Measurements from ENCODE around the gene ZCCHC3.

The ZCCHC3 gene

GRCh38 chr20:300345-300990, 3.1 kb downstream of the ZCCHC3 start:
- Histone ChIP-seq H3K36me3 (ENCODE audit: insufficient read depth, low read length) (peaks cover 6% of the 10 kb centered on the region; the same call in 1 of the 2 replicates), H2AFZ (ENCODE audit: low read length, unreplicated experiment) (no peak overlapping the region), H3K79me2 (ENCODE audit: control insufficient read depth, insufficient read depth, low read length, unreplicated experiment) (peaks cover 43% of the 10 kb centered on the region), H3K27ac (ENCODE audit: low read depth, low read length) (no peak overlapping the region), H3K27me3 (ENCODE audit: insufficient read depth, low read length) (no peaks in the 10 kb centered on the region), H3K4me3 (ENCODE audit: low read depth, low read length) (peak overlapping the region; percentile 99), H3K4me1 (ENCODE audit: control insufficient read depth, insufficient read depth, low read length, unreplicated experiment) (peaks cover 24% of the 10 kb centered on the region)

GRCh38 chr20:301886-302848, 4.8 kb downstream of the ZCCHC3 start:
- Histone ChIP-seq H3K36me3 (ENCODE audit: insufficient read depth, low read length) (peaks cover 6% of the 10 kb centered on the region; the same call in 1 of the 2 replicates), H3K4me3 (ENCODE audit: low read depth, low read length) (no peak overlapping the region), H3K27ac (ENCODE audit: low read depth, low read length) (no peak overlapping the region), H2AFZ (ENCODE audit: low read length, unreplicated experiment) (no peak overlapping the region), H3K79me2 (ENCODE audit: control insufficient read depth, insufficient read depth, low read length, unreplicated experiment) (peaks cover 36% of the 10 kb centered on the region), H3K4me1 (ENCODE audit: control insufficient read depth, insufficient read depth, low read length, unreplicated experiment) (peaks cover 20% of the 10 kb centered on the region), H3K27me3 (ENCODE audit: insufficient read depth, low read length) (no peaks in the 10 kb centered on the region)

GRCh38 chr20:305745-306144, 8.4 kb downstream of the ZCCHC3 start:
- 0 out of 2 replicates have a peak, but pooled peaks cover 2% of the 10 kb centered on the region for H3K36me3 ChIP-seq (ENCODE audit: insufficient read depth, low read length)
- H3K79me2 ChIP-seq (ENCODE audit: control insufficient read depth, insufficient read depth, low read length, unreplicated experiment) = peaks cover 4% of the 10 kb centered on the region
- no peak overlapping the region for H3K4me3 ChIP-seq (ENCODE audit: low read depth, low read length)
- peaks cover 16% of the 10 kb centered on the region for H3K4me1 ChIP-seq (ENCODE audit: control insufficient read depth, insufficient read depth, low read length, unreplicated experiment)
- H2AFZ ChIP-seq (ENCODE audit: low read length, unreplicated experiment) = no peak overlapping the region
- H3K27me3 ChIP-seq (ENCODE audit: insufficient read depth, low read length) = no peaks in the 10 kb centered on the region
- H3K27ac ChIP-seq (ENCODE audit: low read depth, low read length) = no peak overlapping the region

- H3K4me1 ChIP-seq (ENCODE audit: control insufficient read depth, insufficient read depth, low read length, unreplicated experiment) = peaks cover 14% of the 10 kb centered on the region
These were observed 11.2 kb downstream of the ZCCHC3 start for GRCh38 chr20:308427-309038.

GRCh38 chr20:309306-309840, 12.0 kb downstream of the ZCCHC3 start:
- Histone ChIP-seq H3K4me3 (ENCODE audit: low read depth, low read length) (peak overlapping the region; percentile 73), H3K4me1 (ENCODE audit: control insufficient read depth, insufficient read depth, low read length, unreplicated experiment) (peaks cover 23% of the 10 kb centered on the region), H2AFZ (ENCODE audit: low read length, unreplicated experiment) (peak overlapping the region; percentile 78), H3K36me3 (ENCODE audit: insufficient read depth, low read length) (no peaks in the 10 kb centered on the region), H3K27ac (ENCODE audit: low read depth, low read length) (peak overlapping the region; percentile 95), H3K27me3 (ENCODE audit: insufficient read depth, low read length) (no peaks in the 10 kb centered on the region), H3K79me2 (ENCODE audit: control insufficient read depth, insufficient read depth, low read length, unreplicated experiment) (no peaks in the 10 kb centered on the region)

More at GRCh38 chr20:308427-309038, 11.2 kb downstream of the ZCCHC3 start:
- Histone ChIP-seq H3K27me3 (ENCODE audit: insufficient read depth, low read length) (no peaks in the 10 kb centered on the region), H3K4me3 (ENCODE audit: low read depth, low read length) (no peak overlapping the region), H3K79me2 (ENCODE audit: control insufficient read depth, insufficient read depth, low read length, unreplicated experiment) (no peaks in the 10 kb centered on the region), H3K36me3 (ENCODE audit: insufficient read depth, low read length) (no peaks in the 10 kb centered on the region), H3K27ac (ENCODE audit: low read depth, low read length) (peak overlapping the region; percentile 95; the same call in 1 of the 2 replicates), H2AFZ (ENCODE audit: low read length, unreplicated experiment) (no peak overlapping the region)

- no peaks in the 10 kb centered on the region for H3K27me3 ChIP-seq (ENCODE audit: insufficient read depth, low read length)
- no peaks in the 10 kb centered on the region for H3K36me3 ChIP-seq (ENCODE audit: insufficient read depth, low read length)
- peak overlapping the region; percentile 95 for H3K27ac ChIP-seq (ENCODE audit: low read depth, low read length)
- H3K4me3 ChIP-seq (ENCODE audit: low read depth, low read length) = peak overlapping the region; percentile 73
- no peaks in the 10 kb centered on the region for H3K79me2 ChIP-seq (ENCODE audit: control insufficient read depth, insufficient read depth, low read length, unreplicated experiment)
- H2AFZ ChIP-seq (ENCODE audit: low read length, unreplicated experiment) = peak overlapping the region; percentile 78
- H3K4me1 ChIP-seq (ENCODE audit: control insufficient read depth, insufficient read depth, low read length, unreplicated experiment) = peaks cover 23% of the 10 kb centered on the region
These were observed 12.7 kb downstream of the ZCCHC3 start for GRCh38 chr20:309841-310644.

- Histone ChIP-seq H3K4me3 (ENCODE audit: low read depth, low read length) (no peak overlapping the region; the same call in 1 of the 2 replicates), H3K36me3 (ENCODE audit: insufficient read depth, low read length) (no peaks in the 10 kb centered on the region), H3K4me1 (ENCODE audit: control insufficient read depth, insufficient read depth, low read length, unreplicated experiment) (peaks cover 23% of the 10 kb centered on the region), H3K79me2 (ENCODE audit: control insufficient read depth, insufficient read depth, low read length, unreplicated experiment) (no peaks in the 10 kb centered on the region), H2AFZ (ENCODE audit: low read length, unreplicated experiment) (no peak overlapping the region), H3K27ac (ENCODE audit: low read depth, low read length) (peak overlapping the region; percentile 95), H3K27me3 (ENCODE audit: insufficient read depth, low read length) (no peaks in the 10 kb centered on the region)
These were observed 13.3 kb downstream of the ZCCHC3 start for GRCh38 chr20:310645-311044.

GRCh38 chr20:311609-312008, 14.2 kb downstream of the ZCCHC3 start:
- H3K4me3 ChIP-seq (ENCODE audit: low read depth, low read length) = no peak overlapping the region
- peaks cover 23% of the 10 kb centered on the region for H3K4me1 ChIP-seq (ENCODE audit: control insufficient read depth, insufficient read depth, low read length, unreplicated experiment)
- no peak overlapping the region for H3K27ac ChIP-seq (ENCODE audit: low read depth, low read length)
- no peaks in the 10 kb centered on the region for H3K27me3 ChIP-seq (ENCODE audit: insufficient read depth, low read length)
- H3K79me2 ChIP-seq (ENCODE audit: control insufficient read depth, insufficient read depth, low read length, unreplicated experiment) = no peaks in the 10 kb centered on the region
- no peak overlapping the region for H2AFZ ChIP-seq (ENCODE audit: low read length, unreplicated experiment)
- H3K36me3 ChIP-seq (ENCODE audit: insufficient read depth, low read length) = no peaks in the 10 kb centered on the region

- H3K27me3 ChIP-seq (ENCODE audit: insufficient read depth, low read length) = no peaks in the 10 kb centered on the region
- H3K36me3 ChIP-seq (ENCODE audit: insufficient read depth, low read length) = no peaks in the 10 kb centered on the region
- H2AFZ ChIP-seq (ENCODE audit: low read length, unreplicated experiment) = no peak overlapping the region
- H3K79me2 ChIP-seq (ENCODE audit: control insufficient read depth, insufficient read depth, low read length, unreplicated experiment) = no peaks in the 10 kb centered on the region
- no peak overlapping the region for H3K27ac ChIP-seq (ENCODE audit: low read depth, low read length)
- H3K4me3 ChIP-seq (ENCODE audit: low read depth, low read length) = no peak overlapping the region
- peaks cover 23% of the 10 kb centered on the region for H3K4me1 ChIP-seq (ENCODE audit: control insufficient read depth, insufficient read depth, low read length, unreplicated experiment)
These were observed 14.7 kb downstream of the ZCCHC3 start for GRCh38 chr20:312067-312466.

- no peak overlapping the region for H3K27ac ChIP-seq (ENCODE audit: low read depth, low read length)
- H2AFZ ChIP-seq (ENCODE audit: low read length, unreplicated experiment) = no peak overlapping the region
- H3K27me3 ChIP-seq (ENCODE audit: insufficient read depth, low read length) = no peaks in the 10 kb centered on the region
- no peaks in the 10 kb centered on the region for H3K36me3 ChIP-seq (ENCODE audit: insufficient read depth, low read length)
- peaks cover 23% of the 10 kb centered on the region for H3K4me1 ChIP-seq (ENCODE audit: control insufficient read depth, insufficient read depth, low read length, unreplicated experiment)
- H3K79me2 ChIP-seq (ENCODE audit: control insufficient read depth, insufficient read depth, low read length, unreplicated experiment) = no peaks in the 10 kb centered on the region
- no peak overlapping the region for H3K4me3 ChIP-seq (ENCODE audit: low read depth, low read length)
These were observed 15.5 kb downstream of the ZCCHC3 start for GRCh38 chr20:312866-313265.
